NCI-H2196 (cell line): Measurements from ENCODE around the gene PCDHB16.
A peak's percentile ranks its signal among the peaks of the same experiment; 100 is the strongest.
"Not testable (repeated sequence)": the region's sequence is repeated elsewhere in the genome, so short reads cannot be mapped to it uniquely, and the experiment has no call there.

Experiments
- DNase-seq: peaks from one replicate; lab custom pipeline; 2025; ENCODE audit not compliant: unreplicated experiment; lab: John Stamatoyannopoulos, UW

PCDHB16 gene

GRCh38 chr5:141182248-141182647 lies at the start of gene PCDHB16:
Gene PCDHB16 (plus strand): TSS chr5:141182387. CDS start chr5:141182560, 173 bp downstream.
- DNase-seq: no peak

GRCh38 chr5:141135030-141135717 lies 47.0 kb upstream of the PCDHB16 start, which contains the start of gene PCDHB5:
Gene PCDHB5 (plus strand): TSS chr5:141135206. CDS start chr5:141135435, 229 bp downstream.
- no peak for DNase-seq

DNA sequence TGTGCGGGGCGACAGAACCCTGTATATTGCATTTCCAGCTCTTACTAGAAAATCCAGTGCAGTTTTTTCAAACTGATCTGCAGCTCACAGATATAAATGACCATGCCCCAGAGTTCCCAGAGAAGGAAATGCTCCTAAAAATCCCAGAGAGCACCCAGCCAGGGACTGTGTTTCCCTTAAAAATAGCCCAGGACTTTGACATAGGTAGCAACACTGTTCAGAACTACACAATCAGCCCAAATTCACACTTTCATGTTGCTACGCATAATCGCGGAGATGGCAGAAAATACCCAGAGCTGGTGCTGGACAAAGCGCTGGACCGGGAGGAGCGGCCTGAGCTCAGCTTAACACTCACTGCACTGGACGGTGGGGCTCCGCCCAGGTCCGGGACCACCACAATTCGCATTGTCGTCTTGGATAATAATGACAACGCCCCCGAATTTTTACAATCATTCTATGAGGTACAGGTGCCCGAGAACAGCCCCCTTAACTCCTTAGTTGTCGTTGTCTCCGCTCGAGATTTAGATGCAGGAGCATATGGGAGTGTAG lies 46.4 kb upstream of the PCDHB16 start:
- no peak for DNase-seq

DNA sequence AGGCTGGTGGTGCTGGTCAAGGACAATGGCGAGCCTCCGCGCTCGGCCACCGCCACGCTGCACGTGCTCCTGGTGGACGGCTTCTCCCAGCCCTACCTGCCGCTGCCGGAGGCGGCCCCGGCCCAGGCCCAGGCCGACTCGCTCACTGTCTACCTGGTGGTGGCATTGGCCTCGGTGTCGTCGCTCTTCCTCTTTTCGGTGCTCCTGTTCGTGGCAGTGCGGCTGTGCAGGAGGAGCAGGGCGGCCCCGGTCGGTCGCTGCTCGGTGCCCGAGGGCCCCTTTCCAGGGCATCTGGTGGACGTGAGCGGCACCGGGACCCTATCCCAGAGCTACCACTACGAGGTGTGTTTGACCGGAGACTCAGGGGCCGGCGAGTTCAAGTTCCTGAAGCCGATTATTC lies 44.8 kb upstream of the PCDHB16 start:
- DNase-seq: not testable (repeated sequence)

GRCh38 chr5:141149812-141150211 lies 32.4 kb upstream of the PCDHB16 start, which contains the start of gene PCDHB6:
Gene PCDHB6 (plus strand): TSS chr5:141150057. CDS start chr5:141150258, 201 bp downstream.
- no peak for DNase-seq

DNA sequence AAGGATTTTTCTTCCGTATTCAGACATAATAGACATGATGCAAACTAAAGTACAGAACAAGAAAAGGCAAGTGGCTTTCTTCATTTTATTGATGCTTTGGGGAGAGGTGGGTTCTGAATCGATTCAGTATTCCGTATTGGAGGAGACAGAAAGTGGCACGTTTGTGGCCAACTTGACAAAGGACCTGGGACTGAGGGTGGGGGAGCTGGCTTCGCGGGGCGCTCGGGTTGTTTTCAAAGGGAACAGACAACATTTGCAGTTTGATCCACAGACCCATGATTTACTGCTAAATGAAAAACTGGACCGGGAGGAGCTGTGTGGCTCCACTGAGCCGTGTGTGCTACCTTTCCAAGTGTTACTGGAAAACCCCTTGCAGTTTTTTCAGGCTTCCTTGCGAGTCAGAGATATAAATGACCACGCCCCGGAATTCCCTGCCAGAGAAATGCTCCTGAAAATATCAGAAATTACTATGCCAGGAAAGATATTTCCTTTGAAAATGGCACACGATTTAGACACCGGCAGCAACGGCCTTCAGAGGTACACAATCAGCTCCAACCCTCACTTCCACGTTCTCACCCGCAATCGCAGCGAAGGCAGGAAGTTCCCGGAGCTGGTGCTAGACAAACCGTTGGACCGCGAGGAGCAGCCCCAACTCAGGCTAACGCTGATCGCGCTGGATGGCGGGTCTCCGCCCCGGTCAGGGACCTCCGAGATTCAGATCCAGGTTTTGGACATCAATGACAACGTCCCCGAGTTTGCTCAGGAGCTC lies 31.8 kb upstream of the PCDHB16 start:
- DNase-seq: no peak

DNA sequence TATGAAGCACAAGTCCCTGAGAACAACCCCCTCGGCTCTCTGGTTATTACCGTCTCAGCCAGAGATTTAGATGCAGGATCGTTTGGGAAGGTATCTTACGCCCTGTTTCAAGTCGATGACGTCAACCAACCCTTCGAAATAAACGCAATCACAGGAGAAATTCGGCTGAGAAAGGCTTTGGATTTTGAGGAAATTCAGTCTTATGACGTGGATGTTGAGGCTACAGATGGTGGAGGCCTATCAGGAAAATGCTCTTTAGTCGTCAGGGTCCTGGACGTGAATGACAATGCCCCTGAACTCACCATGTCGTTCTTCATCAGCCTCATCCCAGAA lies 31.2 kb upstream of the PCDHB16 start:
- no peak for DNase-seq

GRCh38 chr5:141151632-141152031 lies 30.6 kb upstream of the PCDHB16 start:
- not testable (repeated sequence) for DNase-seq

- DNase-seq: not testable (repeated sequence)
Measured at GRCh38 chr5:141152096-141152495, 30.1 kb upstream of the PCDHB16 start.

GRCh38 chr5:141155540-141156374 lies 26.4 kb upstream of the PCDHB16 start:
- DNase-seq: no peak

DNA sequence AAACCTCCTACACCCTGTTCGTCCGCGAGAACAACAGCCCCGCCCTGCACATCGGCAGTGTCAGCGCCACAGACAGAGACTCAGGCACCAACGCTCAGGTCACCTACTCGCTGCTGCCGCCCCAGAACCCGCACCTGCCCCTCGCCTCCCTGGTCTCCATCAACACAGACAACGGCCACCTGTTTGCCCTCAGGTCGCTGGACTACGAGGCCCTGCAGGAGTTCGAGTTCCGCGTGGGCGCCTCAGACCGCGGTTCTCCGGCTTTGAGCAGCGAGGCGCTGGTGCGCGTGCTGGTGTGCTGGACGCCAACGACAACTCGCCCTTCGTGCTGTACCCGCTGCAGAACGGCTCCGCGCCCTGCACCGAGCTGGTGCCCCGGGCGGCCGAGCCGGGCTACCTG lies 24.8 kb upstream of the PCDHB16 start:
- DNase-seq: not testable (repeated sequence)

GRCh38 chr5:141157901-141158300 lies 24.3 kb upstream of the PCDHB16 start:
- not testable (repeated sequence) for DNase-seq

DNA sequence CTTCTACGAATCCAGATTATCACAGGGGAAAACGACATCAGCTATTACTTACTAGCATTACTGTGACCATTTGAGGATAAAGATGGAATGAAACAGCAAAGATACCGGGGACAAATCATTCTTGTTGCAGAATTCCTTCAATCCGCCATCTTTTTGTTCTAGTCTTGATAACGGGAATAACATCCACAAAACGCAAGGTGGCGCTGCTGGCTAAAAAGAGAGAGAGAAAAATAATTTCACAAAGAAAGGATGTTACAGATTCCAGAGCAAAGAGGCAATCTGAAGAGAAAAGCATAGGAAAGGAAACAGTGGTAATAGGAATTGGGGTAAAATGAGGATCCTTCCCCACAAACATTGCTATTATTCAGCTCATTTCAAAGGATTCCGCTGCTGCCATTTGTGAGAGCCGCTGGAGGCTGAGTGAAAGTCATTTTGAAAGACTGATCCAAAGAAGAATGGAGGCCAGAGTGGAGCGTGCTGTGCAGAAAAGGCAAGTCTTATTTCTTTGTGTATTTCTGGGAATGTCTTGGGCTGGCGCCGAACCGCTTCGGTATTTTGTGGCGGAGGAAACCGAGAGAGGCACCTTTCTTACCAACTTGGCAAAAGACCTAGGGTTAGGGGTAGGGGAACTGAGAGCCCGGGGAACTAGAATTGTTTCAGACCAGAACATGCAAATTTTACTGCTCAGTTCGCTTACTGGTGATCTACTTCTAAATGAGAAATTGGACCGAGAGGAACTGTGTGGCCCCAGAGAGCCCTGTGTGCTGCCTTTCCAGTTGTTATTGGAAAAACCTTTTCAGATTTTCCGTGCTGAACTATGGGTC lies 9.6 kb upstream of the PCDHB16 start, which contains the start of gene PCDHB7:
PCDHB7 (plus strand) TSS at position 264 of the 824 bp plus-strand sequence; CDS start at position 456, 192 bp downstream.
- DNase-seq: peak; percentile 42

DNA sequence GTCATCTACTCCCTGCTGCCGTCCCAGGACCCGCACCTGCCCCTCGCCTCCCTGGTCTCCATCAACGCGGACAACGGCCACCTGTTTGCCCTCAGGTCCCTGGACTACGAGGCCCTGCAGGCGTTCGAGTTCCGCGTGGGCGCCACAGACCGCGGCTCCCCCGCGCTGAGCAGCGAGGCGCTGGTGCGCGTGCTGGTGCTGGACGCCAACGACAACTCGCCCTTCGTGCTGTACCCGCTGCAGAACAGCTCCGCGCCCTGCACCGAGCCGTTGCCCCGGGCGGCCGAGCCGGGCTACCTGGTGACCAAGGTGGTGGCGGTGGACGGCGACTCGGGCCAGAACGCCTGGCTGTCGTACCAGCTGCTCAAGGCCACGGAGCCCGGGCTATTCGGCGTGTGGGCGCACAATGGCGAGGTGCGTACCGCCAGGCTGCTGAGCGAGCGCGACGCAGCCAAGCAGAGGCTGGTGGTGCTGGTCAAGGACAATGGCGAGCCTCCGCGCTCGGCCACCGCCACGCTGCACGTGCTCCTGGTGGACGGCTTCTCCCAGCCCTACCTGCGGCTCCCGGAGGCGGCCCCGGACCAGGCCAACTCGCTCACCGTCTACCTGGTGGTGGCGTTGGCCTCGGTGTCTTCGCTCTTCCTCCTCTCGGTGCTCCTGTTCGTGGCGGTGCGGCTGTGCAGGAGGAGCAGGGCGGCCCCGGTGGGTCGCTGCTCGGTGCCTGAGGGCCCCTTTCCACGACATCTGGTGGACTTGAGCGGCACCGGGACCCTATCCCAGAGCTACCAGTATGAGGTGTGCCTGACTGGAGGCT lies 7.7 kb upstream of the PCDHB16 start:
- DNase-seq: not testable (repeated sequence)

GRCh38 chr5:141175933-141176332 lies 6.3 kb upstream of the PCDHB16 start:
- no peak for DNase-seq

GRCh38 chr5:141177577-141178191 lies 4.5 kb upstream of the PCDHB16 start, which contains the start of gene PCDHB8:
Gene PCDHB8 (plus strand): TSS chr5:141177790. CDS start chr5:141178035, 245 bp downstream.
- peak; percentile 52 for DNase-seq

DNA sequence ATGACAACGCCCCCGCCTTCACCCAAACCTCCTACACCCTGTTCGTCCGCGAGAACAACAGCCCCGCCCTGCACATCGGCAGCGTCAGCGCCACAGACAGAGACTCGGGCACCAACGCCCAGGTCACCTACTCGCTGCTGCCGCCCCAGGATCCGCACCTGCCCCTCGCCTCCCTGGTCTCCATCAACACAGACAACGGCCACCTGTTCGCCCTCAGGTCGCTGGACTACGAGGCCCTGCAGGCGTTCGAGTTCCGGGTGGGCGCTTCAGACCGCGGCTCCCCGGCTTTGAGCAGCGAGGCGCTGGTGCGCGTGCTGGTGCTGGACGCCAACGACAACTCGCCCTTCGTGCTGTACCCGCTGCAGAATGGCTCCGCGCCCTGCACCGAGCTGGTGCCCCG lies 2.8 kb upstream of the PCDHB16 start:
- not testable (repeated sequence) for DNase-seq

DNA sequence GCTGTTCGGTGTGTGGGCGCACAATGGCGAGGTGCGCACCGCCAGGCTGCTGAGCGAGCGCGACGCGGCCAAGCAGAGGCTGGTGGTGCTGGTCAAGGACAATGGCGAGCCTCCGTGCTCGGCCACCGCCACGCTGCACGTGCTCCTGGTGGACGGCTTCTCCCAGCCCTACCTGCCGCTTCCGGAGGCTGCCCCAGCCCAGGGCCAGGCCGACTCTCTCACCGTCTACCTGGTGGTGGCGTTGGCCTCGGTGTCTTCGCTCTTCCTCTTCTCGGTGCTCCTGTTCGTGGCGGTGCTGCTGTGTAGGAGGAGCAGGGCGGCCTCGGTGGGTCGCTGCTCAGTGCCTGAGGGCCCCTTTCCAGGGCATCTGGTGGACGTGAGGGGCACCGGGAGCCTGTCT lies 2.3 kb upstream of the PCDHB16 start:
- DNase-seq: not testable (repeated sequence)

GRCh38 chr5:141180313-141180712 lies 1.9 kb upstream of the PCDHB16 start:
- DNase-seq: no peak
